Right forelimb (tissue), 1 donor: ENCODE results near the gene FSCN2.

Experiments
- DNase-seq: peaks from one replicate; pipeline ENCODE4 v3.0.0-alpha.2; 2018

Gene FSCN2

DNA sequence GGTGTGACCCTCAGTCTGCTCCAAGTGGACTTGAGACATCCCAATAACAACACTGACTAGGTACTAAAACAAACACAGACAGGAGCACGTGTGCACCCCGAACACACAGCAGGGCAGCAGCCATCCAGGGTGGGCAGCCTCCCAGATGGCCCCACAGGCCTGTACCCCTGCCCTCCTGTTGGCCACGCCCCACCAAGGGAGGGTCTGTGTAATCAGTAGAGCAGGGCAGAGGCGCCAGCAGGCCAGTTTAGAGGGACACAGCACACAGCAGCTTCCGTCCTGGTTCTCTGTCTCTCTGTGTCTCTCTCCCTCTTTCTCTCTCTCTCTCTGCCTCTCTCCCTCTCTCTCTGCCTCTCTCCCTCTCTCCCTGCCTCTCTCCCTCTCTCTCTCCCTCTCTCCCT, 37.0 kb upstream of the FSCN2 start:
- no peak for DNase-seq

GRCh38 chr17:81491761-81492160, 36.4 kb upstream of the FSCN2 start:
- DNase-seq: no peak

GRCh38 chr17:81492202-81492601, 36.0 kb upstream of the FSCN2 start:
- no peak for DNase-seq

- no peak for DNase-seq
Observed at GRCh38 chr17:81492706-81493105, 35.5 kb upstream of the FSCN2 start.

GRCh38 chr17:81493198-81494038, 34.8 kb upstream of the FSCN2 start:
- DNase-seq: no peak

DNA sequence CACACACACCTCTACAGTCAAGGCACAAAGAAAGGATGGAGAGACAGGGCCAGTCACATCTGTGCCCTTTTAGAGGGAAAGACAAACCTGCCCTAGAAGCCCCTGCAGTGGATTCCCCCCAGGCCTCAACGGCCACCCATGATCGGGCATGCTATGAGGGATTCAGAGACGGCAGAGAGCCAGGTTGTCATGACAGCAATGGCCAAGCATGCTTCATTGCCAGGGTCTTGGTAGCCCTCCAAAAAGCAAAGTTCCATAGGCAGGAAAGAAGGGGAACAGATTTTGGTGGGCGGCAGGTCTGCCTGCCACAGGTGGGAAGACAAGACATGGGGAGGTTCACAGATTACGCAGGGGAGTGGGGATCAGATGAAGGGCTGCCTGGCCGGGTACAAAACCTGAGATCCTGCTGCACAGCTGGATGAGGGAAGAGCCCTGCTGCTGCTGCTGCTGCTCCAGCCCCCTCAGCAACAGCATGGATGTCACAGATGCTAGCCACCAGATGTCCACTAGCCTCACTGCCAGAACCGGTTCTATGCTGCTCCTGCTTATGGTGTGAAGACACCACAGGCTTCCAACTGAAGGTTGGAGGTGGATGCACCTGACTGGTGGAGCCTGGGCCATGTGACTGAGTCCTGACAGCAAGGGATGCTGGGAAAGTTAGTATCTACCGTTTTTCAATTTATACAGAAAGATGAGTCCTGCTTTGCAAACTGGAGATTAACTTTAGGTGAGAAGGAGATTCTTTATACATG, 33.4 kb upstream of the FSCN2 start:
- DNase-seq: no peak

- DNase-seq: no peak
Observed at GRCh38 chr17:81498953-81499600, 29.1 kb upstream of the FSCN2 start.

DNA sequence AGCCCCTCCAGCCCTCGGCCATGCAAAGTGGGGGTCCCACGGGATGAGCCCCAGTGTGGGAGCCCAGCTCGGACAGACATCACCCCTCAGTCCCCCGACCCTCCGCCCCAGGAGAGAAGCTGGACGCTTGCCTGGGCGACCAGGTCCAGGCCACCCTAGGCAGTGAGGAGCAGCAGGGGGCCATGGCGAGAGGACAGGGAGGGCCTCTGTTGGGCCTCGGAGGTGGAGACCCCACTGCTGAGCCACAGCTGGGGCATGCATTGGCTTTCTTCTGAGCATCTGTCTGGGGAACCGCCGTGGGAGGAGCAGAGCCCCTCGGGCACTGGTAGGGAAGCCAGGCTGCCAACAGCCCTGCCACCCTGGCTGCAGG, 28.6 kb upstream of the FSCN2 start:
- no peak for DNase-seq

GRCh38 chr17:81500047-81500446, 28.1 kb upstream of the FSCN2 start:
- DNase-seq: no peak

DNA sequence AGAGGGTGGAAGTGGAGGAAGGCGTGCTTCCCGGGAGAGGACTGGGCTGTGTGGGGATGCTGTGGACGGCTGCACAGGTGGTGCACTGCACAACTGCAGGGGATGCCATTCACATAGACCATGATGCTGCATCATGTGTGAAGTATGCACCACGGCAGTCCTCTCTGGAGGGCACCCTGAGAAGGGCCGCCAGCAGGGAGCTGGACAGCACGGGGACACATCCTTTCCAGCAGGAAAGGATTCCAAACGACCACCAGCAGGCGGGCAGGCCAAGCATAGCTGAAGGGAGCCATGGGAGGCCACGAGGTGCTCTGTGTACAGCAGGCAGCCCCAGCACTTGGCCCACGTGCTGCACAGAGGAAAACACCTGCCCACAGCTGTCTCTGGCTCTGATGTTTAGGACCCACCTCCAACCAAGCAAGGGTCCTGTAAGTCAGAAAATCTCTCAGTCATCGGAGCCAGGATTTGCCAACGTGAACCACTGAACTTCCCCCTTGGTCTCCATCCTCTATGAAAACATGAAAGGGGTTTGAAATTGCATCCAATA, 25.6 kb upstream of the FSCN2 start:
- DNase-seq: no peak

GRCh38 chr17:81503619-81504018, 24.6 kb upstream of the FSCN2 start:
- DNase-seq: no peak

- DNase-seq: peak; percentile 39
Observed at GRCh38 chr17:81508639-81509206, 19.5 kb upstream of the FSCN2 start.

GRCh38 chr17:81509207-81509971, 18.8 kb upstream of the FSCN2 start:
- peak; percentile 41 for DNase-seq

DNA sequence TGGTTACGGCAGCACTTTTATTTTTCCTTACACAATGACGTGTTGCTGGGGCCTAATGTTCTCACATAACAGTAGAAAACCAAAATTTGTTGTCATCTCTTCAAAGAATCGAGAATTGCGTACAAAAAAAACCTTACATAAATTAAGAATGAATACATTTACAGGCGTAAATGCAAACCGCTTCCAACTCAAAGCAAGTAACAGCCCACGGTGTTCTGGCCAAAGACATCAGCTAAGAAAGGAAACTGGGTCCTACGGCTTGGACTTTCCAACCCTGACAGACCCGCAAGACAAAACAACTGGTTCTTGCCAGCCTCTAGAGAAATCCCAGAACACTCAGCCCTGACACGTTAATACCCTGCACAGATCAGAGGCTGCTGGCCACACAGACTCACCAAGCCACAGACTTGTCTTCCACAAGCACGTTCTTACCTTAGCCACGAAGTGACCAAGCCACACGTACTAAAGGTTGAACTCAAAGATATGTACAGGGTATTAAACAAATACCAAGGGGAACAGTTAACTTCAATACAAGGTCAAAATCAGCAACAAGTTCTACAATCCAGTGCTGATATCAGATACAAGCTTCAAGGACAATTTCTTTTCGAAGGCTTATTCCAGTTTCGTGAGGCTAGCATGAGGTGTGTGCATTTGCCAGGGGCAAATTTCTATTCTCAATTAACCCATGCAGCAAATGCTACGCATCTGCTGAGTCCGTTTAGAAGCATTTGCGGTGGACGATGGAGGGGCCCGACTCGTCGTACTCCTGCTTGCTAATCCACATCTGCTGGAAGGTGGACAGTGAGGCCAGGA, 18.0 kb upstream of the FSCN2 start:
- peak; percentile 43 for DNase-seq

DNA sequence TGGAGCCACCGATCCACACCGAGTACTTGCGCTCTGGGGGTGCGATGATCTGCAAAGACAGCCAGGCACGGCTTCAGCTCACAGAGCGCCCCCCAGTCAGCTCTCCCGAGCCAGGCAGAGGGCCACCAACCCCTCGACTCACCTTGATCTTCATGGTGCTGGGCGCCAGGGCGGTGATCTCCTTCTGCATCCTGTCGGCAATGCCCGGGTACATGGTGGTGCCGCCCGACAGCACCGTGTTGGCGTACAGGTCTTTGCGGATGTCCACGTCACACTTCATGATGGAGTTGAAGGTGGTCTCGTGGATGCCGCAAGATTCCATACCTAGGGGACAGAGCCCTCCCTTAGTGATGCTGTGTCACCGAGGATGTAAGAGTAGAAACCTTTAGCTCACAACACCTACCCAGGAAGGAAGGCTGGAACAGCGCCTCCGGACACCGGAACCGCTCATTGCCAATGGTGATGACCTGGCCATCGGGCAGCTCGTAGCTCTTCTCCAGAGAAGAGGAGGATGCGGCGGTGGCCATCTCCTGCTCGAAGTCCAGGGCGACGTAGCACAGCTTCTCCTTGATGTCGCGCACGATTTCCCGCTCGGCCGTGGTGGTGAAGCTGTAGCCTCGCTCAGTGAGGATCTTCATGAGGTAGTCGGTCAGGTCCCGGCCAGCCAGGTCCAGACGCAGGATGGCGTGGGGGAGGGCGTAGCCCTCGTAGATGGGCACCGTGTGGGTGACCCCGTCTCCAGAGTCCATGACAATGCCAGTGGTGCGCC, 17.2 kb upstream of the FSCN2 start:
- peak; percentile 43 for DNase-seq

- no peak for DNase-seq
Observed at GRCh38 chr17:81511554-81511803, 16.7 kb upstream of the FSCN2 start.

DNA sequence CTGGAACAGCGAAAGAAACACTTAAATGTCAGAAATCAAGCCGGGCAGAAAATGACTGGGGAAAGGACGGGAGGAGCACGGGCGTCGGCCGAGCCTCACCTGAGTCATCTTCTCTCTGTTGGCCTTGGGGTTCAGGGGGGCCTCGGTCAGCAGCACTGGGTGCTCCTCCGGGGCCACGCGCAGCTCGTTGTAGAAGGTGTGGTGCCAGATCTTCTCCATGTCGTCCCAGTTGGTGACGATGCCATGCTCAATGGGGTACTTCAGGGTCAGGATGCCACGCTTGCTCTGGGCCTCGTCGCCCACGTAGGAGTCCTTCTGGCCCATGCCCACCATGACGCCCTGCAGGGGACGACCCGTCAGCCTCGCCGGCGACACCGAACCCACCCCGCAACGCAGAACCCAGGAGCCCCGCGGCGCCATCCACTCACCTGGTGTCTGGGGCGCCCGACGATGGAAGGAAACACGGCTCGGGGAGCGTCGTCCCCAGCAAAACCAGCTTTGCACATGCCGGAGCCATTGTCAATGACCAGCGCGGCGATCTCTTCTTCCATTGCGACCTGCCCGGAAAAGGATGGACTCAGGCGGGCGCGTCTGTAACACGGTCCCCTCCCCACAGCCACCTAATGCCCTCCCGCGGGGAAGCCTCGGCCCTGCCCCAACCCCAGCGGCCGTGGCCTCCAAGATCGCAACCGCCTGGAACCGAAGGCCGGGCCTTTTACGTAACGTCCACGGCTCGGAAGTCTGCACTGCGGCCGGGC, 16.2 kb upstream of the FSCN2 start:
- peak; percentile 49 for DNase-seq

DNA sequence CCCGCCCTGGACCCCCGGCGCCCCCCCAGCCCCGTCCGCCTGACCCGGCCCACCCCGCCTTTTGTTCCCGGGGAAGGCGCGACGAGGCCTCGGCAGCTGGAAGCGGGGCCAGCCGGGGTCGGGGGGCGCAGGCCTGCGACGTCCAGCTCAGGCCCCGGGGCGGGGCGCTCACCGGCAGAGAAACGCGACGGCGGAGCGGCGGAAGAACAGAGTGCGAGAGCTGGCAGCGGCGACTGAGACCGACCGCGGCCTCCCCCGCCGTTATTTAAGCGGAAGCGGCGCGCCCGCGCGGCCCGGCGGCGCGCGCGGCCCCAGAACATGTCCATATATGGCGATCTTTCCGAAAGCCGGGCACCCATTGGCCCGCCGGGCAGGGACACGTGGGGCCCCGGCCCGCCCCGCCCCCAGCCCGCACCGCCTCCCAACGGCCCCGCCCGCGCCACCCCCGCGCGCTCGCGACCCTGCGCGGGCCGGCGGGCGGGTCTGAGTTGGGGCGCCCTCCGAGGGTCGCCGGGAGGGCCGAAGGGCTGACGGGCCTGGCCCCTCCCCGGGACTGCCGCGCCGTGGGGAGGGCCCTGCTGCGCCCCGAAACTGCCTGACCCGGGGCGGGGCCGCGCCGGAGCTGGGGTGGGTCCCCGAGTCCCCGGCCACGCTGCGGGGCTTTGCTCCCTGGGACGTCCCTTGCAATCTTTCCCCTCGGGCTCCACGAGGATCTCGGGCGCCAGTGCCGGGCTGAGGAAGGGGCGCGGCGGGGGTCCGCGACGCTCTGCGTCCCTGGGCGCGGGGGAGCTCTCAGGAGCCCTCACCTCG, 15.4 kb upstream of the FSCN2 start, which contains the start of gene ACTG1:
Gene ACTG1 (minus strand): TSS at position 238 of the 810 bp plus-strand sequence. CDS start 445 bp downstream, outside the sequence.
- DNase-seq: peak; percentile 96

DNA sequence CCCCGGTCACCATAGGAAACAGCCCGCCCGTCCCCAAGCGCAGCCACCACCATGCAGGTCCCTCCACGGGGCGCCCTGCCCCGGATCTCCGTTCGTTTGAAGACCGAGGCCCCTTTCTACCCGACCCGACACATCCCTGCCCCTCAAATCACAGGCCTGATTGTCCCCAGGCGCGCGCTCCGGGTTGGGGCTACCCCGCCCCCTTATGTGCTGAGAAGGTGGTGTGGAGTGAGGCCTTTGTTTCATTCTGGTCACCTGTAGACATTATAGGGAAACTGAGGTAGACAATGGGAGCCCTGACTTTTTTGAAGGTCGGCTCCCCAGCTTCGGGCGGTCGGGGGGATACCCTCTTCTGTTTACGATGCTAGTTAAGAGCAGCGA, 14.8 kb upstream of the FSCN2 start:
- peak; percentile 83 for DNase-seq
